Fibroblast of lung (primary cell): ENCODE measurements around the gene VKORC1L1. TPM values are rescaled to one million over a fixed set of nuclear protein-coding genes. Genes with fewer than 3 reads are reported as not detected.

Experiments
- DNase-seq, 2 donors: peaks; one replicate each; pipeline versions ENCODE4 v3.0.0 to v3.0.0-alpha.2; 2010; ENCODE audit warnings: low read depth in 2 of 2
- H2AFZ ChIP-seq: 2 replicates; pipeline ENCODE4 v1.5.1; 2012; ENCODE audit warnings: low read length, control low read depth, inconsistent platforms
- H3K27ac ChIP-seq: 2 replicates; pipeline ENCODE4 v1.5.1; 2011; ENCODE audit warnings: low read length, control low read depth; ENCODE audit not compliant: insufficient read depth
- H3K27me3 ChIP-seq: 2 replicates; pipeline ENCODE4 v1.5.1; 2011; ENCODE audit warnings: mild to moderate bottlenecking, low read length; ENCODE audit not compliant: control insufficient read depth, insufficient read depth
- H3K36me3 ChIP-seq: 2 replicates; pipeline ENCODE4 v1.5.1; 2011; ENCODE audit warnings: low read length; ENCODE audit not compliant: control insufficient read depth, insufficient read depth
- H3K4me1 ChIP-seq: 2 replicates; pipeline ENCODE4 v1.5.1; 2011; ENCODE audit warnings: low read length; ENCODE audit not compliant: control insufficient read depth, insufficient read depth; ENCODE audit errors: extremely low read depth
- H3K4me2 ChIP-seq: 2 replicates; pipeline ENCODE4 v1.5.1; 2011; ENCODE audit warnings: low read length, control low read depth; ENCODE audit not compliant: insufficient read depth; ENCODE audit errors: extremely low read depth
- H3K4me3 ChIP-seq, 4 experiments: fragments of 200-600 bp in 1 of 4; sonication (generic) in 1 of 4; replicated peaks in 1 of 4; 2 replicates each; pipeline ENCODE4 v1.5.1; 2011 to 2016; ENCODE audit warnings: low read length in 4 of 4, low read depth in 3 of 4, mild to moderate bottlenecking in 3 of 4, control low read depth in 2 of 4, inconsistent platforms in 1 of 4, mixed read lengths in 1 of 4; ENCODE audit not compliant: insufficient read depth in 1 of 4; ENCODE audit errors: control extremely low read depth in 1 of 4
- H3K79me2 ChIP-seq: 2 replicates; pipeline ENCODE4 v1.5.1; 2012; ENCODE audit warnings: mild to moderate bottlenecking, low read length, inconsistent platforms; ENCODE audit not compliant: control insufficient read depth, insufficient read depth
- H3K9ac ChIP-seq: 2 replicates; pipeline ENCODE4 v1.5.1; 2011; ENCODE audit warnings: mild to moderate bottlenecking, low read length, control low read depth; ENCODE audit not compliant: insufficient read depth
- H3K9me3 ChIP-seq: 2 replicates; pipeline ENCODE4 v1.5.1; 2012; ENCODE audit warnings: low read depth, low read length; ENCODE audit not compliant: control insufficient read depth, insufficient read depth
- H4K20me1 ChIP-seq: 2 replicates; pipeline ENCODE4 v1.5.1; 2011; ENCODE audit warnings: low read length; ENCODE audit not compliant: control insufficient read depth, insufficient read depth; ENCODE audit errors: extremely low read depth
- EZH2 ChIP-seq: IDR thresholded peaks from 2 replicates; pipeline ENCODE4 v1.5.1; 2012; ENCODE audit warnings: low read length, control low read depth, mild to moderate bottlenecking; ENCODE audit errors: missing control alignments
- polyA plus RNA-seq, 2 donors: library from polyadenylated mRNA; depleted of rRNA in 1 of 2; stranded (reverse) in 1 of 2; unstranded in 1 of 2; fragments of >200 nt; gene quantifications; 2 replicates each; pipeline ENCODE4 v1.2.1, GENCODE V29; 2011 to 2012; ENCODE audit warnings: missing spikeins in 1 of 2
- total RNA-seq: library from RNA; depleted of rRNA; stranded (reverse); fragments of >200 nt; gene quantifications from 2 replicates; pipeline ENCODE4 v1.2.1, GENCODE V29; 2014
- TF ChIP-seq, protein P1 (sequence below), 2 donors: IDR thresholded peaks in 1 of 2; conservative IDR thresholded peaks in 1 of 2; 1 replicate in 1 of 2; 2 replicates in 1 of 2; pipeline ENCODE4 v1.5.1; 2011 to 2012; ENCODE audit warnings: low read length in 2 of 2, control low read depth in 1 of 2, inconsistent platforms in 1 of 2, low read depth in 1 of 2, mild to moderate bottlenecking in 1 of 2

VKORC1L1 gene
- total and polyA plus RNA-seq, 2 donors (not counting 1 experiment from before 2014, with no cell fraction given) = 12.7 to 24.2 TPM

DNA sequence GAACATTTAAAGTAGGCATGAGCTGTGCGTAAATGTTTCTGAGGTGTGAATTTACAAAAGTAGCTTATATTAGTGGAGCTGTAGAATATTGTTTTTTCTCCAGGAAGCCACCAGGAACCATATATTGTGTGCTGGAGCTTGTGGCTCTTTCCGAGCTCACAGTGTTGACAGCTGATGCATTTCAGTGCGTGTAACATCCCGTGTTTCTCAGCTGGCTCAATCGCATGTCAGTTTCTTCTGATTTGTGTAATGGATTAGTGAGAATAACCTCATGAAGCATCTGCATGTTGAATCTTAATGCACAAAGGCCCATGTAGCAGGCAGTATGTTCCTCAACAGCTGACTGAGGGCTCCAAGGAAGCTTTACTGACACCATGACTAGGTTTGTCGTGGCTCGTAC, 39.4 kb downstream of the VKORC1L1 start:
- Histone ChIP-seq H3K79me2 (no peaks in the 10 kb centered on the region), H3K4me3 (no peak overlapping the region), H3K27me3 (no peaks in the 10 kb centered on the region), H3K36me3 (no peaks in the 10 kb centered on the region), H2AFZ (no peak overlapping the region), H3K4me1 (no peaks in the 10 kb centered on the region), H3K9me3 (no peaks in the 10 kb centered on the region), H3K27ac (no peak overlapping the region), H3K9ac (no peak overlapping the region), H4K20me1 (no peaks in the 10 kb centered on the region), H3K4me2 (no peak overlapping the region)
- DNase-seq = no peak
- TF ChIP-seq EZH2 = no peak
- TF ChIP-seq, protein P1, sequence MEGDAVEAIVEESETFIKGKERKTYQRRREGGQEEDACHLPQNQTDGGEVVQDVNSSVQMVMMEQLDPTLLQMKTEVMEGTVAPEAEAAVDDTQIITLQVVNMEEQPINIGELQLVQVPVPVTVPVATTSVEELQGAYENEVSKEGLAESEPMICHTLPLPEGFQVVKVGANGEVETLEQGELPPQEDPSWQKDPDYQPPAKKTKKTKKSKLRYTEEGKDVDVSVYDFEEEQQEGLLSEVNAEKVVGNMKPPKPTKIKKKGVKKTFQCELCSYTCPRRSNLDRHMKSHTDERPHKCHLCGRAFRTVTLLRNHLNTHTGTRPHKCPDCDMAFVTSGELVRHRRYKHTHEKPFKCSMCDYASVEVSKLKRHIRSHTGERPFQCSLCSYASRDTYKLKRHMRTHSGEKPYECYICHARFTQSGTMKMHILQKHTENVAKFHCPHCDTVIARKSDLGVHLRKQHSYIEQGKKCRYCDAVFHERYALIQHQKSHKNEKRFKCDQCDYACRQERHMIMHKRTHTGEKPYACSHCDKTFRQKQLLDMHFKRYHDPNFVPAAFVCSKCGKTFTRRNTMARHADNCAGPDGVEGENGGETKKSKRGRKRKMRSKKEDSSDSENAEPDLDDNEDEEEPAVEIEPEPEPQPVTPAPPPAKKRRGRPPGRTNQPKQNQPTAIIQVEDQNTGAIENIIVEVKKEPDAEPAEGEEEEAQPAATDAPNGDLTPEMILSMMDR (conservative IDR thresholded peaks at IDR 0.05 in 1 of 2, IDR thresholded peaks at IDR 0.05 in 1 of 2; ENCODE audit: low read depth in 1 of 2, low read length in 2 of 2) = no peak

DNA sequence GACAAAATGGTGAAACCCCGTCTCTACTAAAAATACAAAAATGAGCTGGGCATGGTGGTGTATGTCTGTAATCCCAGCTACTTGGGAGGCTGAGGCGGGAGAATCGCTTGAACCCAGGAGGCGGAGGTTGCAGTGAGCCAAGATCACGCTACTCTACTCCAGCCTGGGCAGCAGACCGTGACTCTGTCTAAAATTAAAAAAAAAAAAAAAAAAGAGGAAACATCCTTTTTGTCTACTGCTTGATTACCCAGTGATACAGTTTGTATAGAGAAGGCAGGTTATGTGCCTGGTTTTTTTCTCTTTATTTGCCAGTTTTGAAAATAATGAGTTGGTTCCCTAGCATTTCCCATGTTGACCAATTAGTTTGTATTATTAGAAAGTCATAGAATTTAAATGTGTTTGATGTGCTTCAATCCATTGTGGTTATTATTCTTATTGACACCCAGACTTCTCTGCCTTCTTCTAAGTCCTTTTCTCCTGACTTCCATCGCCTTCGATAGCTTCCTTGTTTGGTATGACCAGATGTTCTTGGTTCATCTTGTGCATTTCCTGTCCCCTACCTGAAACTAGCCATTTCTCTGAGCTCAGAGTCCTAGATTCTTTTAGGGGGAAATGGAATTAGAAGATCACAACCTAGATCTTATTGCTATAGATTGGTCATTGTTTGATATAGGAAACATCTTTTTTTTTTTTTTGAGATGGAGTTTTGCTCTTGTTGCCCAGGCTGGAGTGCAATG, 43.2 kb downstream of the VKORC1L1 start:
- no peak overlapping the region for H3K4me2 ChIP-seq
- H3K9me3 ChIP-seq = no peaks in the 10 kb centered on the region
- no peak overlapping the region for H3K4me3 ChIP-seq
- no peaks in the 10 kb centered on the region for H3K36me3 ChIP-seq
- H3K79me2 ChIP-seq = no peaks in the 10 kb centered on the region
- no peak overlapping the region for H3K27ac ChIP-seq
- no peaks in the 10 kb centered on the region for H3K27me3 ChIP-seq
- no peak overlapping the region for H2AFZ ChIP-seq
- no peak for DNase-seq
- no peak overlapping the region for H3K9ac ChIP-seq
- no peak for TF ChIP-seq EZH2
- TF ChIP-seq, protein P1 (conservative IDR thresholded peaks at IDR 0.05 in 1 of 2, IDR thresholded peaks at IDR 0.05 in 1 of 2; ENCODE audit: low read depth in 1 of 2, low read length in 2 of 2) = no peak
- no peaks in the 10 kb centered on the region for H4K20me1 ChIP-seq
- H3K4me1 ChIP-seq = no peaks in the 10 kb centered on the region

DNA sequence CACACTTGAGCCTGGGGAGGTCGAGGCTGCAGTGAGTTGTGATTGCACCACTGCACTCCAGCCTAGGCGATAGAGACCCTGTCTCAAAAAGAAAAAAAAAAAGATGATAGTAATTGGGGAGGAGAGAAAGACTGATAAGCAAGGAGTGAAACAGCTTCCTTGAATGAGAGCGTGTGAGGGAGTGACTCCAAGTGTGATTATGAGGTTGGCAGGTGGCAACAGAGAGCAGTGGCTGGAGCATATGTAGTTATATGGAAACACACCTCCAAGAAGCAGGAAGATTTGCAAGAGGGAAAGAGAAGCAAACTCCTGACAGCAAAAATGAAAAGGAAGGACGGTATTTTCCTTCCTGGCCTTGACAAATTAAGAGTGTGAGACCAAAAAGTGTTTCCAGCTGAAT, 50.4 kb downstream of the VKORC1L1 start:
- Histone ChIP-seq H2AFZ (no peak overlapping the region), H3K36me3 (no peaks in the 10 kb centered on the region), H3K4me1 (no peaks in the 10 kb centered on the region), H3K9ac (no peak overlapping the region), H3K27ac (no peak overlapping the region), H3K4me2 (no peak overlapping the region), H3K9me3 (no peaks in the 10 kb centered on the region), H3K4me3 (no peak overlapping the region), H4K20me1 (no peaks in the 10 kb centered on the region), H3K79me2 (no peaks in the 10 kb centered on the region), H3K27me3 (no peaks in the 10 kb centered on the region)
- TF ChIP-seq EZH2 = no peak
- TF ChIP-seq, protein P1 (conservative IDR thresholded peaks at IDR 0.05 in 1 of 2, IDR thresholded peaks at IDR 0.05 in 1 of 2; ENCODE audit: low read depth in 1 of 2, low read length in 2 of 2) = no peak
- no peak for DNase-seq
